Left renal cortex interstitium (tissue), 4 donors: Measurements from ENCODE around the gene EDN1. TPM values are rescaled to one million over a fixed set of nuclear protein-coding genes. Genes with fewer than 3 reads are reported as not detected.

Experiments used
- DNase-seq, 4 donors: peaks; one replicate each; pipeline ENCODE4 v3.0.0-alpha.2; 2013; ENCODE audit warnings: low read depth in 4 of 4, low spot score in 2 of 4, missing footprints in 1 of 4
- polyA plus RNA-seq, 4 donors: library from polyadenylated mRNA; unstranded; fragments of 120-200 nt; gene quantifications; one replicate each; pipeline ENCODE4 v1.2.1, GENCODE V29; 2013; ENCODE audit not compliant: insufficient read length in 4 of 4

EDN1 gene
- polyA plus RNA-seq, 4 donors, result 3.9 to 4.9 (median 4.2) TPM

DNA sequence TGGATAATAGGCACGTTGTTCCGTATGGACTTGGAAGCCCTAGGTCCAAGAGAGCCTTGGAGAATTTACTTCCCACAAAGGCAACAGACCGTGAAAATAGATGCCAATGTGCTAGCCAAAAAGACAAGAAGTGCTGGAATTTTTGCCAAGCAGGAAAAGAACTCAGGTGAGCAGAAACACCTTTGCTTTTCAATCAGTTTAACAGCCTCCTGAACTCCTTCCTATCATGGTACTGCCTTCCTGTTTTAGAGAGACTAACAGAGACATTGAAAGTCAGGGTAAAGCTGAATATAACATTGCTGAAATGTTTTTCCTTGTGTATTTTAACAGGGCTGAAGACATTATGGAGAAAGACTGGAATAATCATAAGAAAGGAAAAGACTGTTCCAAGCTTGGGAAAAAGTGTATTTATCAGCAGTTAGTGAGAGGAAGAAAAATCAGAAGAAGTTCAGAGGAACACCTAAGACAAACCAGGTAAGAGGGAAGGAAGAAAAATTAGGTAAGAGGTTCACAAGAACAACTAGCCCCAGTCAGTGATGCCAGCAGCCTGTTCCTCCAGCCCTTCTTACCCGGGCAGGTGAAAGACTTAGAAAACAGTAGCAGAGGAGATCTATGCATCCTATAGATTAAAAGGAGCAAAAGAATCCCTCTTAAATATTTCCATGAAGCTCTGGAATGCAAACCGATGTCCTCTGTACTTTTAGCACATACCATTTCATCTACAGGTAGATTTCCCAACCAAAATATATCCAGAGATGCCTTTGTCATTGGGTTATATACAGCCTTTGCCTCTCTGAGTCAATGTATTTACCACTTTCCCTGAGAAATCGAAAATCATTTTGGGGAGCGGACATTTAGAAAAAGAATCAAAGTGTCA, 4.0 kb downstream of the EDN1 start:
- DNase-seq, result no peak

DNA sequence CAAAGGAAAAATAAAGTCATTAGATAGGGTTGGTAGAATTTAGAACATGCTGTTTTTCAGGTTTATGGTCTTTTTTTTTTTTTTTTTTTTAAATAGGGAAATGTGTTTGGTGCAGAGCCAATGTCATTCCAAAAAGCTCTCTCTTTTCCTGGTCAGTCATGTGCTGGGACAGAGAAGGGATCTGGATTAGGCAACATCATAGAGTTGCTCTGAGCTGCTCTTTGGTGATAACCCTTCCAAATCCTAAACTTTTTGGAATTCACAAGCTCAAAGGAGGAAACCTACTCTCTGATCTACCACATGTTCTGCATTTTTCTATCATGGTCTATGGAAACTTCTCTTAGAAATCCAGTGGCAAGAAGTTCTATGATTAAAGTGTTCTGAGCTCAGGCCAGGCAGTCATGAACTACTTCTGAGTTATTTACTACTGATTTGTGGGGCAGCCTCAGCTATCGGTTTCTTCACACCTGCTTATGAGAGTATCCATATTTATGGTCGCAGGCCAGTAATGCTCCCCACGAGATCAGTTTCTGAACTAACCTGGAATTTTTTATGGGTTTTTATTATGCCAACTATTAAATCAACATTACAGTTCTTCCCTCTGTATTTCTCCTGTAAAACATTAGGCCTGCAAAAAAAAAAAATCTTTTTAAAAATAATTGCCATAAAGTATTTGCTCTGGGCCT, 4.8 kb downstream of the EDN1 start:
- no peak for DNase-seq

DNA sequence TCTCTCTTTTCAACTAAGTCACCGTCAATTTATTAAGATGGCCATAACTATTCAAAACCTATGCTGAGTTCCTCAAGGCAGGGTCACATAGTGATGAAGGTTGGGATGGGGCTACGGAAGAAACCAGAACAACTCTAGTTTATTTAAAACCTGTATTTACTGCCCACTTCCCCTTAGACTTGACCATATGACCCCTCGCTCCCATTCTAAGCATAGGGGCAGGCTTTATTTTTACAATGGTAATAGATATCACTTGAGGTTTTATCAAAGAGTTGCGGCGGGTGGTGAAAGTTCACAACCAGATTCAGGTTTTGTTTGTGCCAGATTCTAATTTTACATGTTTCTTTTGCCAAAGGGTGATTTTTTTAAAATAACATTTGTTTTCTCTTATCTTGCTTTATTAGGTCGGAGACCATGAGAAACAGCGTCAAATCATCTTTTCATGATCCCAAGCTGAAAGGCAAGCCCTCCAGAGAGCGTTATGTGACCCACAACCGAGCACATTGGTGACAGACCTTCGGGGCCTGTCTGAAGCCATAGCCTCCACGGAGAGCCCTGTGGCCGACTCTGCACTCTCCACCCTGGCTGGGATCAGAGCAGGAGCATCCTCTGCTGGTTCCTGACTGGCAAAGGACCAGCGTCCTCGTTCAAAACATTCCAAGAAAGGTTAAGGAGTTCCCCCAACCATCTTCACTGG, 5.5 kb downstream of the EDN1 start:
- no peak for DNase-seq

DNA sequence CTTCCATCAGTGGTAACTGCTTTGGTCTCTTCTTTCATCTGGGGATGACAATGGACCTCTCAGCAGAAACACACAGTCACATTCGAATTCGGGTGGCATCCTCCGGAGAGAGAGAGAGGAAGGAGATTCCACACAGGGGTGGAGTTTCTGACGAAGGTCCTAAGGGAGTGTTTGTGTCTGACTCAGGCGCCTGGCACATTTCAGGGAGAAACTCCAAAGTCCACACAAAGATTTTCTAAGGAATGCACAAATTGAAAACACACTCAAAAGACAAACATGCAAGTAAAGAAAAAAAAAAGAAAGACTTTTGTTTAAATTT, 6.1 kb downstream of the EDN1 start:
- DNase-seq, result no peak

DNA sequence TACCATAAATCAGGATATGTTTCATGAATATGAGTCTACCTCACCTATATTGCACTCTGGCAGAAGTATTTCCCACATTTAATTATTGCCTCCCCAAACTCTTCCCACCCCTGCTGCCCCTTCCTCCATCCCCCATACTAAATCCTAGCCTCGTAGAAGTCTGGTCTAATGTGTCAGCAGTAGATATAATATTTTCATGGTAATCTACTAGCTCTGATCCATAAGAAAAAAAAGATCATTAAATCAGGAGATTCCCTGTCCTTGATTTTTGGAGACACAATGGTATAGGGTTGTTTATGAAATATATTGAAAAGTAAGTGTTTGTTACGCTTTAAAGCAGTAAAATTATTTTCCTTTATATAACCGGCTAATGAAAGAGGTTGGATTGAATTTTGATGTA, 6.4 kb downstream of the EDN1 start:
- DNase-seq, result no peak

DNA sequence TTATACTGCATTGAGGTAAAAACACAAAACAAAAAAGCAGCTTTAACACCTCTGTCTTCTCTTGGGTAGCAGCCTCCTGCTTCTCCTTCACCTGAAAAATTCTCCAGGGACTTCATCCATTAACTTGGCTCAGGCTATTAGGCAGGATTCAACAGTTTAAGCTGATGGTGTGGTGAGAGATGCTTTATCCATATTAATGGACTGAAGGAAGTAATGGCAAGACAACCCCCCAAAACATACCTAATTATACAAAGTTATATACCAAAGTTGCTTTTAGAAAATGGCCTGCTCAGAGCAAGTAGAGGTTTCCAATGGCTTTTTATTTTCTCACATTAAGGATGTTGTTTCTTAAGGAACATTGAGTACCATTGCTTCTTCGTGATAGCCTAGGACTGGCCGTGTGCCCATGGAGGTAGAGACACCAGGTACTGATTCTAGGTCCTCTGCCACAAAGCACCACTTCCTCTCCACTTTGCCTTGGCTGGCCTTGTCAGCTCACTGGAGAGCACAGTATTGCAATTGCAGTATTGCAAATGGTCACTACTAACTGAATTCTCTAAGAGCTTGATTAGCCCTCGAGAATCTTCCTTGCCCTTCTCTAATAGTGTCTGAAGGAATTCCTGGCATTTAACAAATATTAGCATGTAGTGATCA, 7.3 kb downstream of the EDN1 start:
- no peak for DNase-seq

DNA sequence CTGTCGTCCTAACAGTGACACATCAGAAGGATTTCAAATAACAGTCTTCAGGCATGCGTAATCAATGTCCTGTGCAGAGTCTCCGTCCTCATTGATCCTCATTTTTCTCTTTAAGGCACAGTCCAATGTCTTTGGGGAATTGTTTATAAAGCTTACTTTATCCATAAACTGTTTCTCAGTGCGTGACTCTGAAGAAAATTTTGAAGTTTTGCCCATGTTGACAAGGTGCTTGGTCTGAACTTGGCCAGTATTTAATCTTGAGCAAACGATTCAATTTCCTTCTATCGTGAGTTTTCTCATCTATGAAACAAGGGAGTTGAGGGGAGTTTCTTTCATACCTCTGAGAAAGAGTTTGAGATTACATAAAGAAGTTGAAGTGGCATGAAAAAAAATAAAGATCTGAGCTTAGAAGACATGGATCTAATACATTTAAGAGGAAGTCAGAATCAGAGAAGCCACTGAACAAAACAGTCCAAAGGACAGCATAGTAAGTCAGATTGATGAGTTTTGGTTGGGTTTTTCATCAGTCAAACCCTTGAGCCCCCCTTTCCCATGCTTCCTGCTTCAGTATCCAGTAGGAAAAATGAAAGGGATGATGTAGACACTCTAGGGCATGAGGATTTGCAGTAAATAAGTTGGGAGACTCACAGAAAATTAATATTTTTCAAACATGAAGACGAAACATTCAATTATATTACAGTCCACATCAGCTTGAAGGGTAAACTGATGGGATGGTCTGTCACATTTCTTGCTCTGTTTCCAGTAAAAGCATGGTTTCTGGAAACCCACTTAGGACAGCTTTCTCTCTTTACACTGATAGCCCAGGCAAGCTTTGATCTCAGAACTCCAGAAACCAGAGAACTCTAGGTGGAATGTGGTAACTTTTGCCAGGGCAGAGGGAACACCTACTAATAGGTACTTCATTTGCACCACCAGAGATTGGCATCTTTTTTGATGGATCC, 8.1 kb downstream of the EDN1 start:
- no peak for DNase-seq

DNA sequence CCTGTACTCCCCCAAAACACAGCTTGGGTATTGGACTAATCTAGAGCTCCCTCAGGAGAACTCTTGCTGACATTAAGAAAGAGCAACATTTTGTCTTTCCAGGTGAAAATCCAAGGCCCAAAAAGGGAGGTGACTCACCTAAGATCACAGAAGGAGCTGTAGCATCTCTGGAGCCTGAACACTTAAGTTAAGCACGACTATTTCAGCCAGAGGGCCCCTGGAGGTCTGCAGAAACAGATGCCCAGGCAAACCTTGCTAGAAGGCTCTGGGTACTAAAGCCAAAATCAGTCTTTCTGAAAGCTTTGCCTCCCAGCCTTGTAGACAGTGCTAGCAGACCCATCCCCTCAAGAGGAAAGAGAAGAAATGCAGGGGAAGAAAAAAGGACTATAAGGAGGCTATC, 8.8 kb downstream of the EDN1 start:
- DNase-seq, result no peak

DNA sequence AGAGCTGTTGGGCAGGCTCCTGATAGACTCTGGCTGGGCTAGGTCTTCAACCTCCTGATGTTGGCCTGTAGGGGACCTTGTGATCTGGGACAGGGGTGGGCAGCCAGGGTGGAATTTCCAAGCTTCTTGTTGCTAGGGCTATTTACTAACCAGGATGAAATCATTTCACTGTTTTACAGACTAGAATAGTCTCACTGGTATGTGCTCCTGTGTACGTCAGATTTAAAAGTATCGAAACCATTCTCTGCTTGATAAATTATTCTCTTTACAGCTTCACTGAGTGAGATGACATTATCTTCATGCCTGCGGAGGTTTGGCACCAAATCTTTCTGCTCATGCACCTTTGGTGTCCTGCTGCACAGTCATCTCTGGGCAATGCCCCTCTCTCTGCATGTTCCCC, 10.9 kb downstream of the EDN1 start:
- no peak for DNase-seq

DNA sequence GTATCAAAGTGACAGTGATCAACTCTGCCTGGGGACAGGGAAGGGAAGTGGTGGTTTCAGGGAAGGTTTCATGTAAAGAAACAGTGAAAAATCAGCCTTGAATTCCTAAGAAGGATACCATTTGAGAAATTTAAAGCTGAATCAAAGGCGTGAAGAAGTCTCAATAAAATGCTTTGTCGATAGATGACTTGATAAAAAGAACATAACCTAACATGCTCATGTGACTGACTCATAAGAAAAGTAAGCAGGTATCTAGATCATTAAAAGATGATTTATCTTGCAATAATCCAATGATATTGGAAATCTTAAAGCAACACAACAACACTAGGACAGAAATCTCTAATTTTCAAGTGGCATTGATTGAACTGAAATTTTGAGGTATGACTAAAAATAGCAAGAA, 14.3 kb downstream of the EDN1 start:
- DNase-seq, result no peak

DNA sequence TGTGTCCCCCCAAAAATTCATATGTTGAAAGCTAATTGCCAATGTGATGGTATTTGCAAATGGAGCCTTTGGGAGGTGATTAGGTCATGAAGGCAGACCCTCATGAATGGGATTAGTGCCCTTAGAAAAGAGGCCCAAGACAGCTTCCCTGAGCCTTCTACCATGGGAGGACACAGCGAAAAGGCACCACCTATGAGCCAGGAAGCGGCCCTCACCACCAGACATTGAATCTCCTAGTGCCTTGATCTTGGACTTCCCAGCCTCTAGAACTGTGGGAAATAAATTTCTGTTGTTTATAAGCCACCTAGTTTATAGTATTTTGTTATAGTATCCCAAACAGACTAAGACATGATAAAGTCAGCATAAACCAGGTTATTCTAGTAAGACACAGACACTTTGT, 18.9 kb downstream of the EDN1 start:
- no peak for DNase-seq

DNA sequence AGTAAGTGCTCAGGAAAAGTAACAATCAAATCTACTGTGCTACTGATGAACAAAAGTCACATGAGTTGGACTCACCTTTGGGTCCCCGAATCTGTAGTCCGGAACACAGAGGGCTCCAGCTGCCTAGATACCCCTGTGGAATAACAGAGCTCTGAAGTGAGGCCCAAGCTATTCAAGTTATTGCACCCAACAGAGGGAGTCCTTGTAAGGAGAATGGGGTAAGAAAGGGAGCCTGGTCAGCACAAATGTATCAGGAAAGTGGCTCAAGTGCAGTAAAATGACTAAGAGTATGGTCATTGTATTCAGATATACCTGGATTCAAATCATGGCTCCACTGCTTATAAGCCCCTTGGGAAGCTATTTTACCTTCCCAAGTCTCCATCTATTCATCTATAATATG, 20.9 kb downstream of the EDN1 start:
- no peak for DNase-seq

DNA sequence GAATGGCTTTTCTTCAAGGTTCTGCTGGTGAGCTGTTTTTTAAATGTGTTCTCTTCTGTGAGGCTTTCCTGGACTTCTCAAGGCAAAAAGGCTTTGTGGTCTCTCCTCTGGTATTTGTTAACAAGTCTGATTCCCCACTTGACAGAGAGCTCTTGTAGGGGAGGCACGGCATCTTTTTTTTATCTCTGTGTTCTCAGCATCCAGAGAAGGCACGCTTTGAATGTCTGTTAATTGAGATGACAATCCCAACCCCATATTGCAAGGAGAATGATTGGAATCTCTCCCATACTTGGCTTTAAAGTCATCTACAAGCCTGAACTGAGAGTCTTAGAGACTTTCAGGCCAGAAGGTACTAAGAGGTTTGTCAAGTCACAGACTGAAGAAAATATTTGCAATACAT, 22.6 kb downstream of the EDN1 start:
- no peak for DNase-seq

DNA sequence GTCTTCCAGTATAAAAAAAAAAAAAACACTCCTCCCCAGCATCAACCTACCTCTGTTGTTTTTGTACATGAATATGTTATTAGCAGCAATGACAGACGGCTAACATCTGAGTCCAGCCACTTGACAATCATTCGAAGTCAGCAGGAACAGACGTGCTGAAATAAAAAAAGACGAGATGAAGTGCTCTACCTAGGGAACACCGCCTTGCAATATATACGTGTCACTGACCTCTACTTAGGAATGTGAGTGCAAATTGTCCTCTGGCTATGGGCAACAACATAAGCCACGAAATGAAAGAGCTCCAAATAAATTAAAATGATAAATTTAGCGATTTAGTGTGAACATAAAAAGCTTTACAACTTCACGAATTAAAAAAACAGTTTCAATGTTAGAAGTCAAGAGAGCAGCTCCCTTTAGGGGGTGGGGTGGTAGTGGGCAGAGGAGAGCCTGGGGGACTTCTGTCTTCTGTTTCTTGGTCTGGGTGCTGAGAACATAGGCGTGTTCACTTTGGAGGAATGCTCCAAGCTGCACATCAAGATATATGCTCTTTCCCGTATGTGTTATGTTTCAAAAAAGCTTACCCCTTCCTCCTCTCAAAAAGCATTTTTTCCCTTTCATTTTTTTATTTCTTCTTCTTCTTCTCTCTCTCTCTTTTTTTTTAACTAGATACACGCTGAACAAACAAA, 23.3 kb downstream of the EDN1 start:
- DNase-seq, result no peak

DNA sequence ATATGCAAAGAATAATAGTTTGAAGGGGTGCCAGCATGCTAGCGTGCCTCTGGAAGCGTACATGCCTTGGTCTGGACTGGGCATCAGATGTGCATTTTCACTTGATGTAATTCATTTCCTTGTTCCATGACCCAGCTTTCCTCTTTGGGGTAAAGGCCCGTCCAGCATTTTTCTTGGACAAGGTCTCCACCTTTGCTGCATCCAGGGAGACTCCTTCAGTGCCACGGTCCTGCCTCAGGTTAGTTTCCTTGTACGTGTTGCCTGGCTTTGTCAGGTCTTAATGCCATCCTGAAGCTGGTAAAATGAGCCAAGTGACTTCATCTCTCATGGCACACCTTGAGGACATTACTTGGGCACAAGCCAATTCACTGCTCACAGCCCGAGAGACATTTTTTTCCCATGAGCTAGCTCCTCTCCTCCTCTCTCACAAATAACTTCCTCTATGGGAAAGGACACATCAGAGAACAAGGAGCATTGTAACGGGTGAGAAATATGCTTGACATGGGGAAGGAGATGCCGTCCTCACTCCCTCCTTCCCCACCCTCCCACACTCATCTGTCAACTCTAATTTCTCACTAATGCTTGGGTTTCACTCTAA, 23.9 kb downstream of the EDN1 start:
- DNase-seq, result no peak

DNA sequence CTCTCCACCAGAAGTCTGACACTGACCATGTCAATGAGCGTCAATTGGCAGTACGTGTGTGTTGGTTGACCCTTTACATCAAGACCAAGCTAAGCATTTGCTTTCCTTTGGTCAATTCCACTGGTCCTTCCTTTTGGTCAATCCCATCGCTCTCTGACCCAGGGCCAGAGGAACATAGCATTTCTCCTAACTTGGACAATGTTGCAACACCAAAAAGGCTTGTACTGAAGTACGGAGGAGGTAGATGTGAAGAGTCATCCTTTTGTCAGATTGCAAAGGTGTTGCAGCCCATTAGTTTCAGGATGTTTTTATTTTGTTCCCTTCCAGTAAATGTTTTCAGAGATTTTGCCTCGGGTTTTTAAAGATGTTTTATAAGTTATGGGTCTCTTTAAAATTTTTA, 24.6 kb downstream of the EDN1 start:
- DNase-seq, result no peak

DNA sequence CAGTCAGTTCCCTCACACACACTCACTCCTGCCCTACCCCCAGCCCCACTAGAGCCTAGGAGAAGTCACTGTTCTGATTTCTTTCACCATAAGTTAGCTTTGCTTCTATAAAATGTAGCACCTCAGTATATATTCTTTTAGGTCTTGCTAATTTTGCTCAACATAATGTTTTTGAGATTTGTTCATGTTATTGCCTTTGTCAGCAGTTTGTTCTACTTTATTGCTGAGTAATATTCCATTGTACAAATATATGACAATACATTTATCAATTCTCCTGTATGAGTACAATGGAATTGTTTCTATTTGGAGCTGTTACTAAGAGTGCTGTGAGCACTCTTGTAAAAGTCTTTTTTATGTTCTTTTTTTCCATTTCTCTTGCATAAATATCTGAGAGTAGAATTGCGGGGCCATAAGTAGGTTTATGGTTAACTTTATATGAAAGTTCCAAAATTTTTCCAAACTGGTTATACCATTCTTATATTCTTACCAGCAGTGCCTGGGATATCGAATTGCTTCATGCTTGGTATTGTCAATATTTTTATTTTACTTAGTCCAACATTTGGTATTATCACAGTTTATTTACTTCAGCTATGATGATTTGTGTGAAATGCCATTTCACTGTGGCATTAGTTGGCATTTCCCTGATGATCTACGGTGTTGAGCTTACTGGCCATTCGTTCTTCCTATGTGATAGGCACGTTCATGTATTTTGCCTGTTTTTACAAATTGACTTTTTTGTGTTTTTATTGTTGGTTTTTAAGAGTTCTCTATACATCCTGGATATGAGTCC, 25.3 kb downstream of the EDN1 start:
- DNase-seq, result no peak

DNA sequence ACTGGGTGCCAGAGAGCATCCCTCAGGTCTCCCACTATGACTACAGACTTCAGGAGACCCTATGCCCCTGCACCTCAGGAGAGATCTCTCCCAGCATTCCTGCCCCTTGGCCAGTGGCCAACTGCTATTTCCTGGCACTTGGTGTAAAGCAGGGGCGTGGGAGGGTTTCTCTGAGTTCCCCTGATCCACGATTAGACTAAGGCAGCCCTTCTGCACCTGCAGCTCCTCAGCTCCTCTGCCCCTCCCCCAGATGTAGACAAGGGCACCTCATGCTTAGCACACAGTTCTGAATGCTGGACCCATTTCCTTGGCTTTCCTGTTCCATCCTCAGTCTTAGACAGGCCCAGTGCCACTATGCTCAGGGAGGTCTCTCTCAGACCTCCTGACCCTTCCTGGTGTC, 28.6 kb downstream of the EDN1 start:
- no peak for DNase-seq
